Osteoblast (primary cell): ENCODE data around the gene CTSA. TPM values are rescaled to one million over a fixed set of nuclear protein-coding genes. Genes with fewer than 3 reads are reported as not detected.

Experiments used
- DNase-seq: peaks from one replicate; pipeline ENCODE4 v3.0.0; 2011; ENCODE audit warnings: low spot score, mixed read lengths; ENCODE audit not compliant: insufficient read length; ENCODE audit errors: missing footprints
- H2AFZ ChIP-seq: 2 replicates; pipeline ENCODE4 v1.6.0; 2011; ENCODE audit warnings: mild to moderate bottlenecking, low read length
- H3K27ac ChIP-seq: 2 replicates; pipeline ENCODE4 v1.5.1; 2011; ENCODE audit warnings: mild to moderate bottlenecking, low read depth, low read length, moderate library complexity
- H3K27me3 ChIP-seq: 2 replicates; pipeline ENCODE4 v1.6.0; 2012; ENCODE audit warnings: mild to moderate bottlenecking, control low read depth, inconsistent platforms, low read length, moderate library complexity; ENCODE audit not compliant: insufficient read depth
- H3K36me3 ChIP-seq: 2 replicates; pipeline ENCODE4 v1.5.1; 2011; ENCODE audit warnings: mild to moderate bottlenecking, low read length, control low read depth, moderate library complexity; ENCODE audit not compliant: insufficient read depth
- H3K4me1 ChIP-seq: 2 replicates; pipeline ENCODE4 v1.5.1; 2011; ENCODE audit warnings: mild to moderate bottlenecking, low read length, control low read depth, moderate library complexity; ENCODE audit not compliant: insufficient read depth
- H3K4me2 ChIP-seq: 2 replicates; pipeline ENCODE4 v1.6.0; 2011; ENCODE audit warnings: mild to moderate bottlenecking, low read length; ENCODE audit not compliant: insufficient read depth
- H3K4me3 ChIP-seq: fragments of 200-600 bp; sonication (generic); 3 replicates; pipeline ENCODE4 v1.5.1; 2012; ENCODE audit warnings: mild to moderate bottlenecking, low read length, inconsistent platforms; ENCODE audit not compliant: insufficient read depth
- H3K79me2 ChIP-seq: 2 replicates; pipeline ENCODE4 v1.6.0; 2012; ENCODE audit warnings: mild to moderate bottlenecking, low read length, control low read depth, inconsistent platforms; ENCODE audit not compliant: insufficient read depth
- H3K9me3 ChIP-seq: 2 replicates; pipeline ENCODE4 v1.5.1; 2011; ENCODE audit warnings: low read depth, low read length, control low read depth
- H4K20me1 ChIP-seq: 2 replicates; pipeline ENCODE4 v1.6.0; 2012; ENCODE audit warnings: mild to moderate bottlenecking, low read length, control low read depth; ENCODE audit not compliant: insufficient read depth
- CTCF ChIP-seq: IDR thresholded peaks from 2 replicates; pipeline ENCODE4 v1.5.1; 2011; ENCODE audit warnings: mild to moderate bottlenecking, low read depth, low read length, moderate library complexity; ENCODE audit errors: extremely low read depth
- total RNA-seq: library from RNA; depleted of rRNA; stranded (reverse); fragments of >200 nt; gene quantifications from 2 replicates; pipeline ENCODE4 v1.2.3, GENCODE V29; 2012

The CTSA gene
- total RNA-seq, 1 donor, result 157 TPM

- Histone ChIP-seq H3K4me1 (peaks cover 28% of the 10 kb centered on the region), H3K4me3 (no peak overlapping the region), H2AFZ (no peak overlapping the region), H3K79me2 (peaks cover 25% of the 10 kb centered on the region), H4K20me1 (peaks cover 6% of the 10 kb centered on the region), H3K36me3 (peaks cover 20% of the 10 kb centered on the region), H3K4me2 (no peak overlapping the region), H3K27me3 (no peaks in the 10 kb centered on the region), H3K27ac (no peak overlapping the region), H3K9me3 (no peaks in the 10 kb centered on the region)
- DNase-seq, result peak; percentile 56
- no peak for TF ChIP-seq CTCF
These were observed 4.4 kb upstream of the CTSA start for GRCh38 chr20:45886590-45887345.

- no peak for TF ChIP-seq CTCF
- H2AFZ ChIP-seq, result no peak within 1 kb of the TSS
- H3K36me3 ChIP-seq, result peaks cover 20% of the 10 kb centered on the region
- no peak within 1 kb of the TSS for H3K27ac ChIP-seq
- H3K4me2 ChIP-seq, result no peak within 1 kb of the TSS
- peaks cover 10% of the 10 kb centered on the region for H4K20me1 ChIP-seq
- DNase-seq, result peak; percentile 42
- peaks cover 34% of the 10 kb centered on the region for H3K4me1 ChIP-seq
- peaks cover 27% of the 10 kb centered on the region for H3K79me2 ChIP-seq
- H3K27me3 ChIP-seq, result no peaks in the 10 kb centered on the region
- no peaks in the 10 kb centered on the region for H3K9me3 ChIP-seq
- no peak within 1 kb of the TSS for H3K4me3 ChIP-seq
These were observed 3.8 kb upstream of the CTSA start, which contains the start of gene SPATA25 for GRCh38 chr20:45887346-45887715. Gene SPATA25 (minus strand): TSS chr20:45887622. CDS start chr20:45887590, 32 bp downstream.

- Histone ChIP-seq H4K20me1 (peaks cover 20% of the 10 kb centered on the region), H3K9me3 (no peaks in the 10 kb centered on the region), H3K27me3 (no peaks in the 10 kb centered on the region), H3K36me3 (peaks cover 18% of the 10 kb centered on the region), H3K4me1 (peaks cover 38% of the 10 kb centered on the region), H2AFZ (no peak overlapping the region), H3K4me2 (no peak overlapping the region), H3K27ac (no peak overlapping the region), H3K4me3 (no peak overlapping the region), H3K79me2 (peaks cover 24% of the 10 kb centered on the region)
- DNase-seq, result peak; percentile 71
- no peak for TF ChIP-seq CTCF
These were observed 2.5 kb upstream of the CTSA start for GRCh38 chr20:45888681-45889080.

- Histone ChIP-seq H3K79me2 (peaks cover 25% of the 10 kb centered on the region), H2AFZ (peak overlapping the region; percentile 83), H3K27ac (peak overlapping the region; percentile 83), H4K20me1 (peaks cover 14% of the 10 kb centered on the region), H3K27me3 (no peaks in the 10 kb centered on the region), H3K4me3 (peak overlapping the region; percentile 86), H3K9me3 (no peaks in the 10 kb centered on the region), H3K4me1 (peaks cover 27% of the 10 kb centered on the region), H3K36me3 (peaks cover 29% of the 10 kb centered on the region), H3K4me2 (peak overlapping the region; percentile 94)
- TF ChIP-seq CTCF, result peak; percentile 69
- DNase-seq, result peak; percentile 92
These were observed 804 bp upstream of the CTSA start for GRCh38 chr20:45890077-45890984.
